SK-N-MC (cell line): ENCODE data around the gene ABHD1.

ENCODE experiments used
- EZH2 ChIP-seq: fragments of 200-600 bp; sonication (generic); IDR thresholded peaks from one replicate; pipeline ENCODE4 v1.6.1; 2017; ENCODE audit warnings: antibody characterized with exemption
- FOXP2 ChIP-seq: optimal IDR thresholded peaks from 2 replicates; pipeline ENCODE3; 2011; ENCODE audit warnings: mild to moderate bottlenecking, moderate library complexity; ENCODE audit not compliant: insufficient read depth; ENCODE audit errors: extremely low read length, control extremely low read depth
- POLR2AphosphoS5 ChIP-seq: IDR thresholded peaks from 2 replicates; pipeline ENCODE4 v1.6.1; 2012; ENCODE audit warnings: mild to moderate bottlenecking, low read depth, low read length, borderline replicate concordance

DNA sequence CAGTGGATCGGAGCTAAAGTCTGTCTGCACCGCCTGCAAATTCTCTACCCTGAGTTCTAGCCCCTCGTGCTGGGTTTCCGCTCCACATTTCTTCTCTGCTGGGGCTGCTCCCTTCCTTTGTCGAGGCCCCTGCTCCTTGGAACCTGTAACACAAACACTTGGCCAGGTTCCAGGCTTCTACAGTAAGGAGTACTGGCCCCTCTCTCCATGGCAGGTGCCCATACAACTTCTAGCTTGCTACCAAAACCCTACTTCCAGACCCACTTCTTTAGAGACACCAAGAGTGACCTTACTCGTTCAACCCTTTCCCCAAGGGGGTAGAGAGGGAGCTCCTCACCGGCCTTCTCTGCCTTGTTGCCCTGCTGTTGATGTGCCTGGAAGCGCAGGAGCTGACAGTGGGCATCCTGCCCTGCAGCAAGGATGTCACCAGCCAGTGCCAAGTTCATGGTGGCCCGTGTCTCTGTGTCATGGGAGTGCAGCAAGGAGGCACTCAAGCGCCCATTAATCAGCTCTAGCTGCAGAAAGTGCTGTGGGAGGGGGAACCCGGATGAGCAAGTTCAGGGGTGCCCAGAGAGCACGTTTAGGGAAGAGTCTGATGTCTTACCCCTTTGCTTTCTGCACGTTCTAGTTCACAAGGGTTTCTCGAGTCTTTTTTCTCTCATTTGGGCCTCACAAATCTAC lies 9.7 kb downstream of the ABHD1 start:
- no peak for TF ChIP-seq POLR2AphosphoS5
- TF ChIP-seq EZH2: no peak
- TF ChIP-seq FOXP2: no peak
